G401.6 (cell line): Measurements from ENCODE around the gene ADRA2B.
"Not testable (repeated sequence)": the region's sequence is repeated elsewhere in the genome, so short reads cannot be mapped to it uniquely, and the experiment has no call there.

Experiments used
- FAIRE-seq: peaks from 2 replicates; lab custom pipeline; 2012; peaks lifted over from hg19 to GRCh38; lab: Jason Lieb, UNC

The ADRA2B gene

GRCh38 chr2:96088340-96089335, 27.7 kb downstream of the ADRA2B start:
- FAIRE-seq = no peak

GRCh38 chr2:96087130-96087529, 29.2 kb downstream of the ADRA2B start:
- no peak for FAIRE-seq

GRCh38 chr2:96085541-96086355, 30.6 kb downstream of the ADRA2B start:
- no peak for FAIRE-seq

GRCh38 chr2:96084858-96085518, 31.4 kb downstream of the ADRA2B start:
- FAIRE-seq = not testable (repeated sequence)

- FAIRE-seq = no peak
These were observed 32.1 kb downstream of the ADRA2B start for GRCh38 chr2:96083989-96084857.

- no peak for FAIRE-seq
These were observed 33.1 kb downstream of the ADRA2B start for GRCh38 chr2:96083064-96083939.

- no peak for FAIRE-seq
These were observed 33.9 kb downstream of the ADRA2B start for GRCh38 chr2:96082211-96083063.

GRCh38 chr2:96081042-96081441, 35.3 kb downstream of the ADRA2B start:
- FAIRE-seq = no peak

- FAIRE-seq = no peak
These were observed 41.1 kb downstream of the ADRA2B start for GRCh38 chr2:96075199-96075771.

- FAIRE-seq = no peak
These were observed 42.2 kb downstream of the ADRA2B start for GRCh38 chr2:96074156-96074555.

GRCh38 chr2:96073170-96073775, 43.1 kb downstream of the ADRA2B start:
- FAIRE-seq = no peak

- no peak for FAIRE-seq
These were observed 43.6 kb downstream of the ADRA2B start for GRCh38 chr2:96072746-96073145.

- not testable (repeated sequence) for FAIRE-seq
These were observed 44.3 kb downstream of the ADRA2B start for GRCh38 chr2:96071977-96072491.

- not testable (repeated sequence) for FAIRE-seq
These were observed 45.0 kb downstream of the ADRA2B start for GRCh38 chr2:96071087-96071976.

GRCh38 chr2:96070351-96070750, 46.0 kb downstream of the ADRA2B start:
- not testable (repeated sequence) for FAIRE-seq

GRCh38 chr2:96069878-96070277, 46.5 kb downstream of the ADRA2B start:
- FAIRE-seq = not testable (repeated sequence)

GRCh38 chr2:96067902-96068581, 48.3 kb downstream of the ADRA2B start:
- not testable (repeated sequence) for FAIRE-seq
